Aorta (tissue), 4 donors: ENCODE data around the gene RPS17. TPM values are rescaled to one million over a fixed set of nuclear protein-coding genes. Genes with fewer than 3 reads are reported as not detected.

Source experiments
- polyA plus RNA-seq, 2 donors: library from polyadenylated mRNA; stranded (reverse); fragments of 200-250 nt; gene quantifications; one replicate each; pipeline ENCODE4 v1.2.3, GENCODE V29; 2013
- total RNA-seq, 2 donors: library from RNA; stranded (reverse); fragmentation: NEBNext Ultra II Directional; extraction: Animal tissue kit (Norgen Biotek cat#: 25700); gene quantifications; one replicate each; pipeline ENCODE4 v1.2.1, GENCODE V29; 2021
- donor health status: healthy with polysubstance abuse.
- donor health status: Bipolar disorder and iron deficiency.
- donor health status: DM: no; HTN: no; CAD: no.
- donor health status: DM: yes; HTN: yes; CAD: no.

Gene RPS17
- total and polyA plus RNA-seq, 4 donors = 1,022 to 7,043 (median 2,607) TPM

Other genes starting within 250 kb of the RPS17 start
- gene GOLGA6L10, start 191.0 kb downstream of the RPS17 start, total RNA-seq = 1 to 10 TPM in 1 of 2 donors, under 1 TPM in 1; 0.23 to 2.8 TPM
- gene GOLGA6L10, start 191.0 kb downstream of the RPS17 start, polyA plus RNA-seq = 1 to 10 TPM in 1 of 2 donors, under 1 TPM in 1; 0.38 to 2.7 TPM
- gene GOLGA6L9, start 110.6 kb downstream of the RPS17 start, total RNA-seq = 1 to 10 TPM; 1.6 to 4.7 TPM
- gene GOLGA6L9, start 110.6 kb downstream of the RPS17 start, polyA plus RNA-seq = 1 to 10 TPM; 2.9 to 3.3 TPM
- 10 to 100 TPM in 1 of 2 donors, 1 to 10 TPM in 1; 1.1 to 10.3 TPM for gene CPEB1, start 106.9 kb upstream of the RPS17 start, total RNA-seq
- 1 to 10 TPM in 1 of 2 donors, under 1 TPM in 1; 0.88 to 4.1 TPM for gene CPEB1, start 106.9 kb upstream of the RPS17 start, polyA plus RNA-seq
- under 1 TPM; 0.16 to 0.42 TPM for gene AP3B2, start 169.4 kb upstream of the RPS17 start, total RNA-seq
- gene AP3B2, start 169.4 kb upstream of the RPS17 start, polyA plus RNA-seq = 1 to 10 TPM in 1 of 2 donors, not detected in 1; 1.6 TPM